Frontal cortex (tissue), 4 donors: ENCODE data around the gene CFAP54. TPM values are rescaled to one million over a fixed set of nuclear protein-coding genes. Genes with fewer than 3 reads are reported as not detected.
"Not testable (repeated sequence)": the region's sequence is repeated elsewhere in the genome, so short reads cannot be mapped to it uniquely, and the experiment has no call there.

Experiments
- DNase-seq, 2 donors: peaks; one replicate each; pipeline ENCODE4 v3.0.0; 2012; ENCODE audit warnings: low spot score in 2 of 2
- FAIRE-seq: peaks from 2 replicates; lab custom pipeline; 2012; peaks lifted over from hg19 to GRCh38; lab: Jason Lieb, UNC
- total RNA-seq: library from RNA; depleted of rRNA; stranded (reverse); fragments of >200 nt; gene quantifications from one replicate; pipeline ENCODE4 v1.2.3, GENCODE V29; 2014
- donor health status: control.
- donor health status: control.
- donor health status: control.

CFAP54 gene
- 5.3 TPM for total RNA-seq

GRCh38 chr12:96489392-96490056, at the start of gene CFAP54:
TSS of gene CFAP54 (plus strand) at chr12:96489577. CDS start at chr12:96489610, 33 bp downstream.
- FAIRE-seq, result no peak
- peak; percentile 81 to 91 for DNase-seq

- no peak for DNase-seq
- FAIRE-seq, result no peak
Measured at GRCh38 chr12:96441816-96442215, 47.6 kb upstream of the CFAP54 start.

- DNase-seq, result no peak
- FAIRE-seq, result no peak
Measured at GRCh38 chr12:96442906-96443305, 46.5 kb upstream of the CFAP54 start.

- DNase-seq (no peak), FAIRE-seq (no peak)
Measured at GRCh38 chr12:96444399-96444798, 45.0 kb upstream of the CFAP54 start.

GRCh38 chr12:96445691-96446583, 43.4 kb upstream of the CFAP54 start:
- FAIRE-seq (no peak), DNase-seq (no peak)

GRCh38 chr12:96447256-96447655, 42.1 kb upstream of the CFAP54 start:
- DNase-seq (no peak), FAIRE-seq (no peak)

GRCh38 chr12:96448300-96448699, 41.1 kb upstream of the CFAP54 start:
- FAIRE-seq, result no peak
- DNase-seq, result no peak

- DNase-seq, result no peak
- FAIRE-seq, result no peak
Measured at GRCh38 chr12:96452261-96452922, 37.0 kb upstream of the CFAP54 start.

GRCh38 chr12:96454396-96454795, 35.0 kb upstream of the CFAP54 start:
- FAIRE-seq (no peak), DNase-seq (no peak)

GRCh38 chr12:96456265-96456974, 33.0 kb upstream of the CFAP54 start:
- no peak for DNase-seq
- no peak for FAIRE-seq

- DNase-seq (no peak), FAIRE-seq (no peak)
Measured at GRCh38 chr12:96457191-96457930, 32.0 kb upstream of the CFAP54 start.

- not testable (repeated sequence) for FAIRE-seq, DNase-seq
Measured at GRCh38 chr12:96459281-96459680, 30.1 kb upstream of the CFAP54 start.

GRCh38 chr12:96462571-96463280, 26.7 kb upstream of the CFAP54 start:
- no peak for DNase-seq
- FAIRE-seq, result no peak

GRCh38 chr12:96465896-96466295, 23.5 kb upstream of the CFAP54 start:
- DNase-seq (no peak), FAIRE-seq (no peak)

GRCh38 chr12:96466939-96467751, 22.2 kb upstream of the CFAP54 start:
- FAIRE-seq (no peak), DNase-seq (no peak)

- no peak for FAIRE-seq
- no peak for DNase-seq
Measured at GRCh38 chr12:96471368-96472050, 17.9 kb upstream of the CFAP54 start.

- DNase-seq (no peak), FAIRE-seq (no peak)
Measured at GRCh38 chr12:96472384-96472783, 17.0 kb upstream of the CFAP54 start.
